ENCODE results near the gene GOPC.

GOPC gene

GRCh38 chr6:117513778-117514365 lies 88.4 kb downstream of the GOPC start:
- no peak for DNase-seq (ENCODE audit: low read depth)

GRCh38 chr6:117512987-117513573 lies 89.2 kb downstream of the GOPC start:
- DNase-seq (ENCODE audit: low read depth) = no peak

- DNase-seq (ENCODE audit: low read depth) = no peak
These were observed 90.1 kb downstream of the GOPC start for GRCh38 chr6:117512056-117512828.
